OCI-LY1 (cell line): ENCODE data around the gene SCGB3A1.

ENCODE experiments used
- H2AFZ ChIP-seq: fragments of 200-600 bp; sonication (generic), shearing (Covaris generic); 2 replicates; pipeline ENCODE4 v1.6.0; 2014; ENCODE audit warnings: antibody characterized with exemption, mild to moderate bottlenecking, low read length
- H3F3A ChIP-seq: fragments of 200-600 bp; sonication (generic), shearing (Covaris generic); 2 replicates; pipeline ENCODE4 v1.6.0; 2014; ENCODE audit warnings: mild to moderate bottlenecking, antibody characterized with exemption, low read length, moderate library complexity; ENCODE audit not compliant: insufficient read depth
- H3K27ac ChIP-seq: fragments of 200-600 bp; sonication (generic); 2 replicates; pipeline ENCODE4 v1.5.1; 2014; ENCODE audit warnings: low read length, mixed run types, mild to moderate bottlenecking, low read depth; ENCODE audit not compliant: poor library complexity, severe bottlenecking
- H3K27me3 ChIP-seq: fragments of 200-600 bp; sonication (generic); 2 replicates; pipeline ENCODE4 v1.6.0; 2014; ENCODE audit warnings: antibody characterized with exemption, mild to moderate bottlenecking, low read length, moderate library complexity; ENCODE audit not compliant: insufficient read depth
- H3K36me3 ChIP-seq: fragments of 200-600 bp; sonication (generic); 2 replicates; pipeline ENCODE4 v1.6.1; 2014; ENCODE audit warnings: mild to moderate bottlenecking, antibody characterized with exemption, low read length, moderate library complexity, mixed read lengths; ENCODE audit not compliant: insufficient read depth
- H3K4me1 ChIP-seq: fragments of 200-600 bp; sonication (generic); 2 replicates; pipeline ENCODE4 v1.5.1; 2014; ENCODE audit warnings: mild to moderate bottlenecking, low read length, moderate library complexity; ENCODE audit not compliant: insufficient read depth, severe bottlenecking
- H3K4me2 ChIP-seq: fragments of 200-600 bp; sonication (generic), shearing (Covaris generic); 2 replicates; pipeline ENCODE4 v1.6.1; 2014; ENCODE audit warnings: low read length
- H3K4me3 ChIP-seq: fragments of 200-600 bp; sonication (generic); 2 replicates; pipeline ENCODE4 v1.5.1; 2014; ENCODE audit warnings: low read length, low read depth, mild to moderate bottlenecking, mixed read lengths; ENCODE audit not compliant: poor library complexity, severe bottlenecking
- H3K79me2 ChIP-seq: fragments of 200-600 bp; shearing (Covaris generic); 2 replicates; pipeline ENCODE4 v1.6.1; 2016; ENCODE audit warnings: mixed run types, low read length, mixed read lengths; ENCODE audit not compliant: insufficient read depth
- H3K9ac ChIP-seq: fragments of 200-600 bp; sonication (generic), shearing (Covaris generic); 2 replicates; pipeline ENCODE4 v1.6.1; 2014; ENCODE audit warnings: mild to moderate bottlenecking, low read length, mixed read lengths
- H3K9me2 ChIP-seq: fragments of 200-600 bp; sonication (generic), shearing (Covaris generic); 2 replicates; pipeline ENCODE4 v1.6.1; 2014; ENCODE audit warnings: low read depth, mild to moderate bottlenecking, low read length, mixed read lengths
- H3K9me3 ChIP-seq: fragments of 200-600 bp; shearing (Covaris generic); 2 replicates; pipeline ENCODE4 v1.6.1; 2014; ENCODE audit warnings: low read length, mixed read lengths
- H4K20me1 ChIP-seq: fragments of 200-600 bp; sonication (generic), shearing (Covaris generic); 2 replicates; pipeline ENCODE4 v1.6.0; 2016; ENCODE audit warnings: mild to moderate bottlenecking, low read length; ENCODE audit not compliant: insufficient read depth
- CTCF ChIP-seq: fragments of 200-600 bp; sonication (generic), shearing (Covaris generic); IDR thresholded peaks from 2 replicates; pipeline ENCODE4 v1.5.1; 2017; ENCODE audit warnings: mild to moderate bottlenecking, antibody characterized with exemption, low read length, moderate library complexity, mixed read lengths
- EZH2 ChIP-seq: fragments of 200-600 bp; sonication (generic), shearing (Covaris generic); IDR thresholded peaks from 2 replicates; pipeline ENCODE4 v1.8.0; 2017; ENCODE audit warnings: borderline replicate concordance, mixed run types, mild to moderate bottlenecking, antibody characterized with exemption, low read length, moderate library complexity, mixed read lengths

Gene SCGB3A1

GRCh38 chr5:180589771-180590542 lies 1.3 kb downstream of the SCGB3A1 start:
- no peaks in the 10 kb centered on the region for H3K79me2 ChIP-seq
- no peak overlapping the region for H2AFZ ChIP-seq
- no peak overlapping the region for H3K9ac ChIP-seq
- H3K9me2 ChIP-seq = no peaks in the 10 kb centered on the region
- H3K4me2 ChIP-seq = no peak overlapping the region
- no peaks in the 10 kb centered on the region for H3K4me1 ChIP-seq
- no peaks in the 10 kb centered on the region for H3K9me3 ChIP-seq
- TF ChIP-seq CTCF (no peak), EZH2 (no peak)
- H3F3A ChIP-seq = no peaks in the 10 kb centered on the region
- no peak overlapping the region for H3K4me3 ChIP-seq
- H3K36me3 ChIP-seq = no peaks in the 10 kb centered on the region
- peaks cover 5% of the 10 kb centered on the region; the same call in 1 of the 2 replicates for H3K27me3 ChIP-seq
- no peaks in the 10 kb centered on the region for H4K20me1 ChIP-seq
- H3K27ac ChIP-seq = no peak overlapping the region

GRCh38 chr5:180586870-180587269 lies 4.4 kb downstream of the SCGB3A1 start:
- no peaks in the 10 kb centered on the region; the same call in 1 of the 2 replicates for H3K36me3 ChIP-seq
- H3K27ac ChIP-seq = no peak overlapping the region
- TF ChIP-seq EZH2 = no peak
- TF ChIP-seq CTCF = no peak
- no peak overlapping the region for H3K4me2 ChIP-seq
- H2AFZ ChIP-seq = no peak overlapping the region
- no peaks in the 10 kb centered on the region for H3F3A ChIP-seq
- H3K9me3 ChIP-seq = no peaks in the 10 kb centered on the region
- H3K79me2 ChIP-seq = no peaks in the 10 kb centered on the region
- H3K4me1 ChIP-seq = no peaks in the 10 kb centered on the region
- H4K20me1 ChIP-seq = no peaks in the 10 kb centered on the region
- no peaks in the 10 kb centered on the region for H3K9me2 ChIP-seq
- H3K4me3 ChIP-seq = no peak overlapping the region
- no peak overlapping the region for H3K9ac ChIP-seq
- no peaks in the 10 kb centered on the region; the same call in 1 of the 2 replicates for H3K27me3 ChIP-seq

GRCh38 chr5:180586204-180586603 lies 5.1 kb downstream of the SCGB3A1 start:
- no peak overlapping the region for H3K4me2 ChIP-seq
- no peaks in the 10 kb centered on the region for H3K9me3 ChIP-seq
- no peaks in the 10 kb centered on the region; the same call in 1 of the 2 replicates for H3K36me3 ChIP-seq
- H3K27me3 ChIP-seq = no peaks in the 10 kb centered on the region; the same call in 1 of the 2 replicates
- no peaks in the 10 kb centered on the region for H3K4me1 ChIP-seq
- H3K9ac ChIP-seq = no peak overlapping the region
- no peaks in the 10 kb centered on the region for H3K79me2 ChIP-seq
- H3K4me3 ChIP-seq = no peak overlapping the region
- H4K20me1 ChIP-seq = no peaks in the 10 kb centered on the region
- no peak overlapping the region for H2AFZ ChIP-seq
- H3F3A ChIP-seq = no peaks in the 10 kb centered on the region
- TF ChIP-seq EZH2 = no peak
- no peak for TF ChIP-seq CTCF
- H3K27ac ChIP-seq = no peak overlapping the region
- no peaks in the 10 kb centered on the region for H3K9me2 ChIP-seq
